PFSK-1 (cell line): Measurements from ENCODE around the gene ZNF415.

ENCODE experiments used
- POLR2AphosphoS5 ChIP-seq: IDR thresholded peaks from 2 replicates; pipeline ENCODE4 v1.6.1; 2012; ENCODE audit warnings: low read depth, mild to moderate bottlenecking, control low read depth, low read length, moderate library complexity
- TF ChIP-seq, protein P1 (sequence below), 2 experiments: IDR thresholded peaks; 2 replicates each; pipeline versions ENCODE4 v1.6.1 to v1.8.0; 2011 to 2012; ENCODE audit warnings: low read depth in 2 of 2, low read length in 2 of 2, control low read depth in 1 of 2, inconsistent platforms in 1 of 2, mild to moderate bottlenecking in 1 of 2, moderate library complexity in 1 of 2; ENCODE audit not compliant: insufficient read depth in 1 of 2

GRCh38 chr19:53130506-53130905, 2.2 kb downstream of the ZNF415 start:
- TF ChIP-seq POLR2AphosphoS5, result no peak
- TF ChIP-seq, protein P1, sequence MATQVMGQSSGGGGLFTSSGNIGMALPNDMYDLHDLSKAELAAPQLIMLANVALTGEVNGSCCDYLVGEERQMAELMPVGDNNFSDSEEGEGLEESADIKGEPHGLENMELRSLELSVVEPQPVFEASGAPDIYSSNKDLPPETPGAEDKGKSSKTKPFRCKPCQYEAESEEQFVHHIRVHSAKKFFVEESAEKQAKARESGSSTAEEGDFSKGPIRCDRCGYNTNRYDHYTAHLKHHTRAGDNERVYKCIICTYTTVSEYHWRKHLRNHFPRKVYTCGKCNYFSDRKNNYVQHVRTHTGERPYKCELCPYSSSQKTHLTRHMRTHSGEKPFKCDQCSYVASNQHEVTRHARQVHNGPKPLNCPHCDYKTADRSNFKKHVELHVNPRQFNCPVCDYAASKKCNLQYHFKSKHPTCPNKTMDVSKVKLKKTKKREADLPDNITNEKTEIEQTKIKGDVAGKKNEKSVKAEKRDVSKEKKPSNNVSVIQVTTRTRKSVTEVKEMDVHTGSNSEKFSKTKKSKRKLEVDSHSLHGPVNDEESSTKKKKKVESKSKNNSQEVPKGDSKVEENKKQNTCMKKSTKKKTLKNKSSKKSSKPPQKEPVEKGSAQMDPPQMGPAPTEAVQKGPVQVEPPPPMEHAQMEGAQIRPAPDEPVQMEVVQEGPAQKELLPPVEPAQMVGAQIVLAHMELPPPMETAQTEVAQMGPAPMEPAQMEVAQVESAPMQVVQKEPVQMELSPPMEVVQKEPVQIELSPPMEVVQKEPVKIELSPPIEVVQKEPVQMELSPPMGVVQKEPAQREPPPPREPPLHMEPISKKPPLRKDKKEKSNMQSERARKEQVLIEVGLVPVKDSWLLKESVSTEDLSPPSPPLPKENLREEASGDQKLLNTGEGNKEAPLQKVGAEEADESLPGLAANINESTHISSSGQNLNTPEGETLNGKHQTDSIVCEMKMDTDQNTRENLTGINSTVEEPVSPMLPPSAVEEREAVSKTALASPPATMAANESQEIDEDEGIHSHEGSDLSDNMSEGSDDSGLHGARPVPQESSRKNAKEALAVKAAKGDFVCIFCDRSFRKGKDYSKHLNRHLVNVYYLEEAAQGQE (IDR thresholded peaks at IDR 0.05; ENCODE audit: insufficient read depth in 1 of 2, low read depth in 2 of 2, low read length in 2 of 2), result no peak
